H54 (cell line): ENCODE data around the gene FAM210B.
A peak's percentile ranks its signal among the peaks of the same experiment; 100 is the strongest.

ENCODE experiments used
- DNase-seq: peaks from one replicate; pipeline ENCODE4 v3.0.0; 2011; ENCODE audit warnings: low spot score, mixed read lengths; ENCODE audit not compliant: insufficient read length
- FAIRE-seq: peaks from 3 replicates; lab custom pipeline; 2011; peaks lifted over from hg19 to GRCh38; lab: Jason Lieb, UNC
- POLR2A ChIP-seq: IDR thresholded peaks from 2 replicates; pipeline ENCODE4 v1.6.1; 2011; ENCODE audit warnings: low read depth, mild to moderate bottlenecking, low read length

FAM210B gene

DNA sequence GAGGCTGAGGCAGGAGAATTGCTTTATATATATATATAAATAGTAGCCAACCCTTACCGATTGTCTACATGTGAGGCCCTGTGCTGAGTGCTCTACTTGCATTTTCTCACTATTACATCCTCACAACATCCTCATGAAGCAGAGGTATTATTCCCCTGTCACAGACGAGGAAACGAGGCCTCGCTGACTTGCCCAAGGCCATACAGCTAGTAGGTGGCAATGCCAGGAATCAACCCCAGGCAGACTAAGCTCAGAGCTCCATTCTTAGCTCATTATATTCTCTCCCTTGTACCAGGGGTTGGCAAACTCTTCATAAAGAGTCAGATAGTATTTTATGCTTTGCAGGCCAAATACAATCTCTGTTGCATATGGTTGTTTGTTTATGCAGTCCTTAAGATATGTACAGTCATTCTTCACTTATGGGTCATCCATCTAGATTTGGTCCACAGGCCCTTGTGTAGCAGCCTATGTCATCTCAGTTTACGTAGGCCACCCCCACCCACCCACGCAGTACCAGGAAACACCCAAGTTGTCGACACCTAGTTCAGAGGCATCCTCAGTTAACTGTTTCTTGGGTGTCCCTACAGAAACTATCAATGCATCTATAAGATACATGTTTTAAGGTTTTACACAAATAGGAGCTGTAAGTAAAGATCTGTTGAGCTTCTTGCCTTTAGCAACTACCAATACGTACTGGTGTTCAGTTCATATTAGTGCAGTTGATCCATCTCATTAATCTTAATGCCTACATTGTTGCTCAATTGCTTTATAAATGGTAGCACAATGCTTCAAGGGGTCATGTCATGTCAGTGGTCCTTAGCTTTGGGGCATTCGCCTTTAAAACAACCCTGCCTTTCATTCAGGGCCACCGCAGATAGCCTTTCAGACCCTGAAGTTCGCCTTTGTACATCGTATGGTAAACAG is 56.3 kb downstream of the FAM210B start:
- FAIRE-seq (no peak), DNase-seq (no peak)
- TF ChIP-seq POLR2A: no peak

DNA sequence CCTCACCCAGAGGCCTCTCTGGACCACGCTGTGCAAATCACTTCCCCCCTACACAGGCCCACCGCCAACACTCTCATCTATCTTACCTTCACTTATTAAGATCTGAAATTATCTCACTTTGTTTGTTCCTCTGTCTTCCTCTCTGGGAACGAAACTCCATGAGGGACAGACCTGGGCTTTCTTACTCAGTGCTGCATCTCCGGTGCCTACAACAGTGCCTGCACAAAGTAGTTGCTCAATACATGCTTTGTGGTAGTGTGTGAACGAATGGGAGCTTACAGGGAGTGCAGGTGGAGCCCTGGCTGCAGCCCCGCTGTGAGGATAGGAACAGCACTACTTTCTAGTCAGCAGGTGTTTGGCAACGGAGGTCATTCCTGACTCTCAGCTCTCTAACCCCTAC is 58.6 kb downstream of the FAM210B start:
- DNase-seq (no peak), FAIRE-seq (no peak)
- no peak for TF ChIP-seq POLR2A

DNA sequence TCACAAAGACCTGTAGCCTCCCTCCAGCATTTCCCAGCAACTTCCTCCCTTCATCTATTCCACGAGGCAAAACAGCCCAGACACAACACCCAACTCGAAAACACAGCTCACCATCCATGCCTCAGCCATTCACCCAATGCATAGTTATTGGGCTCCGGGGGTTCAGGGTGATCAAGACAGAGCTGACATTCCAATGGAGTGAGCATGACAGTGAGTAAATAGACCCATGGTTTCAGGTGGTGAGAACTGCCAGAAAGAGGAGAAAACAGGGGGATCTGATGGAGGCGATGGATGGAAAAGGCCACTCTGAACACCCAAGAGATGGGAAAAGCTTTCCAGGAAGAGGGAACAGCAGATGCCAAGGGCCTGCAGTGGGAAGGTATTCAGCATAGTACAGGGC is 59.1 kb downstream of the FAM210B start:
- DNase-seq: peak; percentile 26
- no peak for FAIRE-seq
- no peak for TF ChIP-seq POLR2A
